ENCODE data around the gene PELI2. TPM values are rescaled to one million over a fixed set of nuclear protein-coding genes. Genes with fewer than 3 reads are reported as not detected.

PELI2 gene
- total RNA-seq, 2 donors from 2014 or later, result 8.9 to 25.7 TPM

DNA sequence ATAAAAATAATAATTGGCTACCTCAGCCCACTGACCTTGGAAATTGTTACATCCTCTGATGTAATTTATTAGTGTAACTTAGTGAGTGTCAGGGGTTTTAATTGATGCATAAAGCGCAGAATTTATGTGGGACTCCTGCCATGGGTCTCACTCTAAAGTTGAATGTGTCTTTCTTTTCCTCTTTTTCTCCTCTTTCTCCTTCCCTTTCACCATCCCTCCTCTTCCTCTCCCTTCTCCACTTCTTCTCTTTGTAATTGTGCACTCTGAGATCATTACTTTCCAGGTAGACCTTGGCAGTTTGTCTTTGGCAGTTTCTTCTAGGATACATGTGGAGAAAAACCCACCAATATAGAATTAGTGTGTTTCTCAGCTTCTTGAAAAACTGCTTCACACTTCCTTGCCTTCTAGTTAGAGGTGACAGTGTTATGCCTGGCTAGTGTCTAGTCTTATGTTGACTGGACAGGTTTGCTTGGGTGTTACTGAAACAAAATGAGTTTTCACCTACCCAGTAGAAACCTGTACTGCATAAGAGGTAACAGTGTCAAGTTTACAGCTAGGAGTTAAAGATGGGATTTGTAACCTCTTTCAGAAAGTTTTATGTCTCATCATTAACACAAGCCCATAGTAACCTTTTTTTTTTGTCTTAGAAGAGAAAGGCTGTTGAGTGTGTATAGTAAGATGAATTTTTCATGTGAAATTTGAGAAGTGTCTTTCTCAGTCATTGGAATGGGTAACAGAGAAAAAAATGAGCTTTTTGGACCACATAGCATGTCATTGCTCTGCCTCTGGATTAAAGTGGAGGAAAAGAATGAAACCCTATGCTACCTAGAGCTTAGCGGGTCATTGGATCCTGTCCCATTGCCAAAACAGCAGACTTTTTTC, 18.6 kb downstream of the PELI2 start:
- 56% methylated on average over 2 of the region's 2 CpGs for WGBS
- no peaks in the 10 kb centered on the region for H3K4me1 ChIP-seq (replicated peaks)
- H3K4me3 ChIP-seq, result no peak overlapping the region
- no peaks in the 10 kb centered on the region for H3K36me3 ChIP-seq
- H3K27me3 ChIP-seq (replicated peaks; ENCODE audit: insufficient read depth), result no peaks in the 10 kb centered on the region
- DNase-seq (ENCODE audit: low spot score), result no peak
- H3K9me3 ChIP-seq, result no peaks in the 10 kb centered on the region
- intact Hi-C loops (cut with DNase I), result no loop called here
- H3K27ac ChIP-seq, result no peak overlapping the region
- TF ChIP-seq POLR2AphosphoS5 (IDR thresholded peaks at IDR 0.05), result no peak

DNA sequence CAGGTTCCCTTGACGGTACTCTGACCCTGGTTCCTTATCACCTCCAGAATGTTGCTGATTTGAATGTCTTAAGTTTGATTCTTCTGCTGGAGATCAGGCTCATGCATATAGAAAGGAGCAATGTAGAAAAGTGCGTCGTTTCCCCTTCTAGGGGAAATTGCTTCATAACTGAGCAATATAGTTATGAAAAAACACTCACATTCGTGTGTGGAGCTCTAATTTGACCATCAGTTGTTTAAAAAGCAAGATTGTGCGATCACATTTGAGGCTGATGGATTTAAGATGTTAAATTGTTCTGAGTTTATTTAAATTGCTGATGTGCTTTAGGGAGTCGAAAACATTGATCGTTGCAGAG, 19.2 kb downstream of the PELI2 start:
- H3K4me3 ChIP-seq, result no peak overlapping the region
- intact Hi-C loops (cut with DNase I), result no loop called here
- no peak overlapping the region for H3K27ac ChIP-seq
- TF ChIP-seq POLR2A (IDR thresholded peaks at IDR 0.05) (no peak), POLR2AphosphoS5 (IDR thresholded peaks at IDR 0.05) (no peak)
- TF ChIP-seq, protein P1, sequence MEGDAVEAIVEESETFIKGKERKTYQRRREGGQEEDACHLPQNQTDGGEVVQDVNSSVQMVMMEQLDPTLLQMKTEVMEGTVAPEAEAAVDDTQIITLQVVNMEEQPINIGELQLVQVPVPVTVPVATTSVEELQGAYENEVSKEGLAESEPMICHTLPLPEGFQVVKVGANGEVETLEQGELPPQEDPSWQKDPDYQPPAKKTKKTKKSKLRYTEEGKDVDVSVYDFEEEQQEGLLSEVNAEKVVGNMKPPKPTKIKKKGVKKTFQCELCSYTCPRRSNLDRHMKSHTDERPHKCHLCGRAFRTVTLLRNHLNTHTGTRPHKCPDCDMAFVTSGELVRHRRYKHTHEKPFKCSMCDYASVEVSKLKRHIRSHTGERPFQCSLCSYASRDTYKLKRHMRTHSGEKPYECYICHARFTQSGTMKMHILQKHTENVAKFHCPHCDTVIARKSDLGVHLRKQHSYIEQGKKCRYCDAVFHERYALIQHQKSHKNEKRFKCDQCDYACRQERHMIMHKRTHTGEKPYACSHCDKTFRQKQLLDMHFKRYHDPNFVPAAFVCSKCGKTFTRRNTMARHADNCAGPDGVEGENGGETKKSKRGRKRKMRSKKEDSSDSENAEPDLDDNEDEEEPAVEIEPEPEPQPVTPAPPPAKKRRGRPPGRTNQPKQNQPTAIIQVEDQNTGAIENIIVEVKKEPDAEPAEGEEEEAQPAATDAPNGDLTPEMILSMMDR (IDR thresholded peaks at IDR 0.05), result no peak
- no peak for DNase-seq (ENCODE audit: low spot score)
- no peaks in the 10 kb centered on the region for H3K9me3 ChIP-seq
- no peaks in the 10 kb centered on the region for H3K36me3 ChIP-seq
- no peaks in the 10 kb centered on the region for H3K4me1 ChIP-seq (replicated peaks)
- H3K27me3 ChIP-seq (replicated peaks; ENCODE audit: insufficient read depth), result no peaks in the 10 kb centered on the region
- 81% methylated on average over 7 of the region's 7 CpGs for WGBS

DNA sequence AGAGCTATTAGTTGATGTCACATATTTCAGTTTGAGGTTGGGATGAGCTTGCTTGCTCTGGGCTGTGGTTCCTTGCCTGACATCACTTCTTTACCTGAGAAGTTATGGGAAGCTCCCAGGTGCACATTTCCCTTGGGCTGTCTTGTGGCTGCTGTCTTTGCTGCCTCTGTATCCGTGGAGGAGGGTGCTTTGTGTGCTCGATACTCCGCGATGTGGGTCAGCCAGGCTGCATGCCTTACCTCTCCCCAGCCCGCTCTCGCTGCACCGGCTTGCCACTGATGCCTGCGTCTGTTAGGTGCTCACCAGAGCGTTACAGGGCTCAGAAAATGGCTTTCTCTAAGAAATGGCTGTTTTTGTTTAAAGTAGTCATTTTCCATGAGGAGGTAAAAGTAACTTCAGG, 19.6 kb downstream of the PELI2 start:
- Histone ChIP-seq H3K4me3 (no peak overlapping the region), H3K27ac (no peak overlapping the region), H3K4me1 (replicated peaks) (no peaks in the 10 kb centered on the region), H3K9me3 (no peaks in the 10 kb centered on the region), H3K36me3 (no peaks in the 10 kb centered on the region), H3K27me3 (replicated peaks; ENCODE audit: insufficient read depth) (no peaks in the 10 kb centered on the region)
- intact Hi-C loops (cut with DNase I), result no loop called here
- 87% methylated on average over 9 of the region's 9 CpGs for WGBS
- TF ChIP-seq, protein P1 (IDR thresholded peaks at IDR 0.05), result no peak
- TF ChIP-seq POLR2A (IDR thresholded peaks at IDR 0.05) (no peak), POLR2AphosphoS5 (IDR thresholded peaks at IDR 0.05) (no peak)
- DNase-seq (ENCODE audit: low spot score), result no peak

DNA sequence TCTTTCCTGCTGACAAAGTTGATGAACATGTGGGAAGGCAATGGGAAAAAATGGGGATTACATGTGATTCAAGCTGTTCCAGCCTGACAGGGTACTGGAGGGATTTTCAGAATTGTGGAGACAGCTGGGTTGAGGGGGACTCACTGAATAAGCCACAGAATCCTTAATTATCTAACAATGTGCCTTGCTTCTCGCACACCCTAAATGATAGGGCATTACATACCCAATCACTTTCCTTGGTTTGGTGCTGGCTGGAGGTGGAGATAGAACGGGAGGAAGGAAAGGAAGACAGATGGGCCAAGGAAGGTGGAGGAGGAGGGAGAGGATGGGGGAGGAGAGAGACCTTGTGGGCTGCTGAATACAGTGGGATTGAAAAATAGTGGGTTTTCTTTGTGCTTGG, 20.7 kb downstream of the PELI2 start:
- no peaks in the 10 kb centered on the region for H3K4me1 ChIP-seq (replicated peaks)
- H3K36me3 ChIP-seq, result no peaks in the 10 kb centered on the region
- H3K9me3 ChIP-seq, result no peaks in the 10 kb centered on the region
- H3K27me3 ChIP-seq (replicated peaks; ENCODE audit: insufficient read depth), result no peaks in the 10 kb centered on the region
- intact Hi-C loops (cut with DNase I), result no loop called here
- H3K4me3 ChIP-seq, result no peak overlapping the region
- 82% methylated on average over 2 of the region's 2 CpGs for WGBS
- H3K27ac ChIP-seq, result no peak overlapping the region
- TF ChIP-seq, protein P1 (IDR thresholded peaks at IDR 0.05), result no peak
- TF ChIP-seq POLR2A (IDR thresholded peaks at IDR 0.05), result no peak
- no peak for TF ChIP-seq POLR2AphosphoS5 (IDR thresholded peaks at IDR 0.05)
- DNase-seq (ENCODE audit: low spot score), result no peak

DNA sequence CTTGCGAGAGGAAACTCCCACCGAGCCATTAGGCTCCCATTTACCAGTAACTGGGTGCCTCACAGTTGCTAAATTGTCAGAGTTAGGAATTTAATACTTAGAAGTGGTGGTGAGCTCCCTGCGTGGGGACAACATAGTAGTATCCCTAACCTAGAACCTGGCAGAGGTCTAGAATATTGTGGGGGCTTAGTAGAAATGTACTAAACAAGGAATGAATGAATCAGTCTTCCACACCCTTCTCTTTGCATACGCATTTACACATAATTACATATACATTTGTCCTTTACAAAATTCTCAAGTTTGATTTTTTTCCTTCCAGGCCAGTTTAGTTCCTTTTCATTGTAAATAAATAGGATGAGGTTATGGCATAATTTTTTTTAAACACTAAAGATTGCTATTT, 24.1 kb downstream of the PELI2 start:
- Histone ChIP-seq H3K27me3 (replicated peaks; ENCODE audit: insufficient read depth) (no peaks in the 10 kb centered on the region), H3K4me1 (replicated peaks) (no peaks in the 10 kb centered on the region), H3K36me3 (no peaks in the 10 kb centered on the region), H3K4me3 (no peak overlapping the region), H3K27ac (no peak overlapping the region), H3K9me3 (no peaks in the 10 kb centered on the region)
- no peak for TF ChIP-seq POLR2AphosphoS5 (IDR thresholded peaks at IDR 0.05)
- TF ChIP-seq POLR2A (IDR thresholded peaks at IDR 0.05), result no peak
- TF ChIP-seq, protein P1 (IDR thresholded peaks at IDR 0.05), result no peak
- no peak for DNase-seq (ENCODE audit: low spot score)
- WGBS, result 96% methylated on average over 4 of the region's 4 CpGs
- intact Hi-C loops (cut with DNase I), result no loop called here

All from prostate gland (tissue), 2 donors.